Neutrophil (primary cell): Measurements from ENCODE around the gene SLC17A1.

Experiments
- H3K27ac ChIP-seq: fragments of 200-600 bp; sonication (generic); 2 replicates; pipeline ENCODE4 v1.5.1; 2016; ENCODE audit warnings: mild to moderate bottlenecking, moderate library complexity
- H3K27me3 ChIP-seq: fragments of 200-600 bp; sonication (generic); 2 replicates; pipeline ENCODE4 v1.6.0; 2016; ENCODE audit warnings: mild to moderate bottlenecking
- H3K36me3 ChIP-seq: fragments of 200-600 bp; sonication (generic); 2 replicates; pipeline ENCODE4 v1.5.1; 2017
- H3K4me1 ChIP-seq, 2 experiments: fragments of 200-600 bp in 1 of 2; sonication (generic) in 1 of 2; 1 replicate in 1 of 2; 2 replicates in 1 of 2; pipeline versions ENCODE4 v1.5.1 to v1.6.1; 2013 to 2016; ENCODE audit warnings: low read depth in 1 of 2, low read length in 1 of 2, mild to moderate bottlenecking in 1 of 2, moderate library complexity in 1 of 2; ENCODE audit not compliant: control insufficient read depth in 1 of 2, insufficient read depth in 1 of 2
- H3K4me3 ChIP-seq, 2 experiments: fragments of 200-600 bp in 1 of 2; sonication (generic) in 1 of 2; 1 replicate in 1 of 2; 2 replicates in 1 of 2; pipeline ENCODE4 v1.5.1; 2013 to 2016; ENCODE audit warnings: low read depth in 1 of 2, low read length in 1 of 2, mild to moderate bottlenecking in 1 of 2, moderate library complexity in 1 of 2
- H3K9me3 ChIP-seq: fragments of 200-600 bp; sonication (generic); 2 replicates; pipeline ENCODE4 v1.5.1; 2016
- CTCF ChIP-seq: fragments of 200-600 bp; sonication (generic); IDR thresholded peaks from 2 replicates; pipeline ENCODE4 v1.5.1; 2016; ENCODE audit warnings: antibody characterized with exemption

SLC17A1 gene

GRCh38 chr6:25743868-25744267 is 88.0 kb downstream of the SLC17A1 start:
- no peaks in the 10 kb centered on the region for H3K4me1 ChIP-seq
- no peak for TF ChIP-seq CTCF
- no peak overlapping the region for H3K4me3 ChIP-seq
- H3K36me3 ChIP-seq = no peaks in the 10 kb centered on the region
- no peaks in the 10 kb centered on the region for H3K27me3 ChIP-seq
- no peak overlapping the region for H3K27ac ChIP-seq
- H3K9me3 ChIP-seq = no peaks in the 10 kb centered on the region

DNA sequence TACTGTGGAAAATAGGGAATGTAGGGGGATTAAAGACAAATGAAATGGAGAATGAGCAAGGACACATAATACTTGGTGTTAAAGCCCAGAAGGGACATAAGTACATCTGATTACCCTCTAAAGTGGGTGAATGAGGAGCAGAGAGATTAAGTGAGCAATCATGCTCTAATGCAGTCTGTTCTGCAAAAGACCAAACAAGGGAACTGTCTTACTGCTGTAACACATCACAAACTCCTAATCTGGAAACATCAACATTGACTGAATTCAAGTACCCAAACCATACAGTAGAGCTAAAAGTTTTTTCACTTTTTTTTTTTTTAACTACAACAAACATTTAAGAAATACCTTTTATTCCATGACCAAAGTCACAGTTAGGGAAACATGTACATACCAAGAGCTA is 96.6 kb downstream of the SLC17A1 start:
- Histone ChIP-seq H3K27me3 (peaks cover 31% of the 10 kb centered on the region), H3K36me3 (no peaks in the 10 kb centered on the region), H3K4me1 (no peaks in the 10 kb centered on the region), H3K4me3 (no peak overlapping the region), H3K9me3 (peaks cover 4% of the 10 kb centered on the region), H3K27ac (no peak overlapping the region)
- TF ChIP-seq CTCF = no peak
